Caki2 (cell line): ENCODE data around the gene PSMB7. TPM values are rescaled to one million over a fixed set of nuclear protein-coding genes. Genes with fewer than 3 reads are reported as not detected.
A peak's percentile ranks its signal among the peaks of the same experiment; 100 is the strongest.

ENCODE experiments used
- DNase-seq: peaks from one replicate; pipeline ENCODE4 v3.0.0-alpha.2; 2015; ENCODE audit warnings: low read depth
- in situ Hi-C: cut with HindIII; loops from 2 replicates; pipeline ENCODE4 v1.10.0; 2016; ENCODE audit warnings: low sequenced_read_pairs, low pct_unique_long_range_greater_than_20kb, mixed read lengths
- total RNA-seq: library from RNA; depleted of rRNA; stranded (reverse); fragments of >200 nt; shearing (Covaris generic); gene quantifications from 2 replicates; pipeline ENCODE4 v1.2.3, GENCODE V29; 2014; ENCODE audit warnings: low replicate concordance

The PSMB7 gene
- total RNA-seq, 1 experiment from 2014 or later, result 142 TPM

DNA sequence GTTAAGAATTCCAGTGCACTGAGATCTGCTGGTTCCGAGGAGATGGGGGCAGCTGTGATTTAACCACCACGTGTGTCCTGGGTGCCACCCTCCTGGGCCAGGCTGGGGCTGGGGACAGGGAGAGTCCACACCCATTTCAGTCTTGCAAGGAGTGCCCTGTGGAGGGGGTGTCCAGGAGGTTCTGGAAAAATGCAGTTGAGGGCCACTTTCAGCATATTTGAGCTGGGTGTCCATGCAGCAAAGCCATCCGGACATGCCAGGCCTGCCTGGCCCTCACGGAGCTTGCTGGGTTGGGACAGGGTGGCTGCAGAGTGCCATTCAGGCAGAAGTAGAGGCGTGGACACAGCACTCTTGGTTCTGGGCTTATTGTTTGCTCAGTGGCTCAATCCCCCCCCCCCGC lies 89.4 kb downstream of the PSMB7 start:
- in situ Hi-C loops, result no loop called here
- no peak for DNase-seq

DNA sequence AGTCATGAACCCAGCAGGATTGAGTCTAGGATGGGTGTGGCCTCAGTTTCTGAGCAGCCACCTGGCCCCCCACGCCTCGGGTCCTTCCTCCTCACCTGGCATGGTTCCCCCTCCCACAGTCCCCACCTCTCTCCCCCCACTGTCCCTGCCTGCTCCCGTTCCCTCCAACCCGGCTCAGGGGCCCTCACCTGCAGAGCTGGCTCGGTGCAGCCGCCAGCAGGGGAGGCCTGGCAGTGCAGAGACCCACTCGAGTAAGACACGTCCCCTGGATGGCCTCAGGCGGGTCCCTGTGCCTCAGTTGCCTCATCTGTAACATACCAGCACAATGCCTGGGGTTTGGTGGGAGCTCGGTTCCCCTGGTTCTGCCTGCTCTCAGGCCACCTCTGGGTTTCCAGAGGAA lies 91.3 kb downstream of the PSMB7 start:
- no peak for DNase-seq
- in situ Hi-C loops, result no loop called here

DNA sequence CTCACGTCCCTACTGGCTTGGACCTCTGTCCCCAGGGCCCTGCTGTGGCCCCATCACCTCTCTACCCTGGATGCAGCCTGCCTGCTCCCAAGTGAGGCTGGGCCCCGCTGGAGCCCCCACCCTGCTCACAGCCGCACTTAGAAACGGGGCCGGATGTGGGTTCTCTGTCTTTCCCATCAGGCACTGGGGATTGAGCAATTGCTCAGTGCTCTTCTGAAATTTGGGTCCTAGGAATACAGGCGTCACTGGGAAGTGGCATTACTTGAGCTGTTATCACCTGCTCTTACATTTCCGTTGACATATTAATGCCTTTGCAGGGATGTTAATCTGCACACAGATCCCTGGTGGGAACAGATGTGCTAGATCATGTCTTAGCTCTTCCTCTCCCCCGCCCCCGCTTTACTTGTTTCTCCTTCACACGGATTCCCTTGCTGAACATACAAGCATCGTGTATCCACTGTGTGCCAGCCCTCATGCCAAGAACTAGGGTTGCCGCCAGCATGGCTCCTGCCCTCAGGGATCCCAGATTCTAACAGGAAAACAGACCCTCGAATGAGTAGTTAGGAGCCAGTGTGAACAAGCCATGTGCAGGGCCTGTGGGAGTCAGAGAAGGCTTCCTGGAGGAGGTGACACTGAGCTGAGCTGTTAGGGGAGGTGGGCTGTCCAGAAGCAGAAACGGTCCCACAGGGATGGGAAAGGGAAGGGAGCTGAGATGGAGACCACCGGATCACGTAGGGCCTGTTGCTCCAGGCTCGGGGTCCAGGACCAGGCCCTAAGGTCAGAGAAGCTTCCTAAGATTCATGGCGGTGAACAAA lies 92.4 kb downstream of the PSMB7 start:
- no peak for DNase-seq
- in situ Hi-C loops, result no loop called here

DNA sequence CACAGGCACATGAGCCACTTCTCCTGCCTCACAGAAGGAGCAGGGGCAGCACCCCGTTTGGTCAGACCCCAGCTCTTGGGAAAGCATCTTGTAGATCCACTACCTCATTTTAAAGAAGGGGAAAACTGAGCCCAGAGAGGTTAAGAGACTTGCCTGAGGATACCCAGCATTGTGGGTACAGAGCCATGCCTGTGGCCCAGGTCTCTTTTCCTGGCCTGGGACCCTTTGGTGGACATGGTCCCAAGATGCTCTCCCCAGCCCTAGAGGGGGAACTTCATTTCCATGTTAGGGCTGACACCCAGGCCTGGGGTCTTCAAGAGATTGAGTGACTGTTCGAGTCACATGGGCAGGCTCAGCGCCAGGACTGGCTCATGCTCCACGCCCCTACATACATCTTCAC lies 93.3 kb downstream of the PSMB7 start:
- in situ Hi-C loops, result no loop called here

DNA sequence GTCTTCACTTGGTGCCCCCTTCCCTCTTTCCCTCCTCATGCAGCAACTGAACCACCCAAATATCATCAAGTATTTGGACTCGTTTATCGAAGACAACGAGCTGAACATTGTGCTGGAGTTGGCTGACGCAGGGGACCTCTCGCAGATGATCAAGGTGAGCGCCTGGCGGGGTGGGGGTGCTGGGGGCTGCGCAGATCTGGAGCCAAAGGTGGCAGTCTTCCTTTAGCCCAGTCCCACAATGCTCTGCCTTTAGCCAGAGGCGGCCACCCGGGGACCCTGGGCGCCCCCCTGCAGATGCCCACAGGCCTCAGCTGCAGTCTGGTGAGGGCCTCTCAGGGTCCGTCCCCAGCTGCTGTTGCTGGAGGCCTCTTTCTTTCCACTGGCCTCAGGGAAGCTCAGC lies 93.8 kb downstream of the PSMB7 start:
- DNase-seq, result no peak
- in situ Hi-C loops, result no loop called here

More for the DNA sequence above, 93.3 kb downstream of the PSMB7 start:
- DNase-seq, result no peak

DNA sequence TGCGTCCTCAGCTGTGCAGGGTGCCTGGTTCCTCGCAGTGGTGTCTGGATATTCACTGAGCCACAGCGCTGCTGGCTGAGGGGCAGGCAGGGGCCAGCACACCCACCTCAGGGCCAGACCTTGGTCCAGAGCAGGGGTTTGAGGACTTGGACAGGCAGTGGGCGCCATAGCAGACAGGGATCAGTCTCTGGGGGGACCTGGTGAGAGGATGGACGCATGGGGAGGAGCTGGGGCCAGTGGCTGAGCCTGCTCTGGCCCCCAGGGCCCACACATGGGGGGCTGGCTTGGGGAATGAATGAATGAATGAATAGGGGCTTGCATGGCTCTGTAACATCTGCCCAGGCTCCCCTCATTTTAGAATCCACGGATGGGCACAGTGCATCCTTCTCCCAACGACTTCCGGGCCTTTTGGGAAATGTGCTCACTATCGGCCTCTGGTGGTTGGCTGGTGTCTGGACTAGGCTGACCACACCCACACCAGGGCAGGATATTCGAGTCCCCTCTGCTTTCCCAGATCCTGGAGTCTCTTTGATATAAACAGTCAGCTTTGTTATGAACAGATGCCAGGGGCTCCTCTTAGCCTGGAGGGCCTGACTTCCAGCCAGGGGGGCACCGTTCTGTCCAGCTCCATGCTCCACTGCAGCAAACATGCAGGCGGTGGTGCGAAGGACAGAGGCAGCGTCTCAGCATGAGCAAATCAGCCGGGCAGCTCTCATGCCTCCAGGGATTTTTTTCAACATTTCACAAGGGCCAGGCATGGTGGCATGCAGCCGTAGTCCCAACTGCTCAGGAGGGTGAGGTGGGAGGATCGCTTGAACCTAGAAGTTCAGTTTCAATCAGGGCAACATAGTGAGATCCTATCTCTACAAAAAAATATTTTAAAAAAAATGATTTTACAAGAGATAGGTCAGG lies 94.9 kb downstream of the PSMB7 start:
- DNase-seq, result peak; percentile 46
- in situ Hi-C loops, result no loop called here

DNA sequence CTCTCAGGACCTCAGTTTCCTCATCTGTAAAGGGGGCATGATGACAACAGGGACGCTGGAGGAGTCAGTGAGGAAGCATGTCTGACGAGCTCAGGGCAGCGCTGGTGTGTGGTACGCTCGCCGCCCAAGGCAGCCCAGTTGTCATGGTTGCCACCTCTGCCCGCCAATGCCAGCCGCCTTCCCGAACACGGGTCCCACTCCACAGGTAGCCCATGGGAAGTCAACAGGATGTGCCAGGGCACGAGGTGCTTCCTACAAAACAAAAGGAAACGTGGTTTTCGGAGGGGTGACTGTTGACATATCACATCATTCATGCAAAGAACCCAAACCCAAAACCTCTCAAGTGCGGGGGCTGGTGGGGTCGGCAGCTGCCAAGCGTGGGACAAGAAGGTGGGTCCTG lies 99.4 kb downstream of the PSMB7 start:
- DNase-seq, result no peak
- in situ Hi-C loops, result no loop called here

DNA sequence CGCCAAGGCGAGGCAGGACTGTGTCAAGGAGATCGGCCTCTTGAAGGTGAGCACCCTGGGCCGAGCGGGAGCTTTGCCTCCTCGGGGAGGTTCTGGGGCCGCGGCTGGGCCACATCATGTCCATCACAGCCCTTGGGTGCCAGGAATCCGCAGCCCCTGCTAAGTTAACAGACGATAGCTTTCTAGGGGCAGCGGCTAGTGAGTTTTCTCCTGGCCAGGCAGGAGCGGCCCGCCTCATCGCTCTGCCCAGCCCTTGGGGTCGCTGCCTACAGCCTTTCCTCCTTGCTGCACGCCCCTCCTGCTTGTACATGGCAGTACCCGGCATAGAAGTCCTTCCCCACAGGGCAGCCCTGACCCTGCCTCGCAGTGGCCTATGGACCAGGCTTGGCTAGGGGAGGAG lies 101.3 kb downstream of the PSMB7 start:
- no peak for DNase-seq
- in situ Hi-C loops, result no loop called here

DNA sequence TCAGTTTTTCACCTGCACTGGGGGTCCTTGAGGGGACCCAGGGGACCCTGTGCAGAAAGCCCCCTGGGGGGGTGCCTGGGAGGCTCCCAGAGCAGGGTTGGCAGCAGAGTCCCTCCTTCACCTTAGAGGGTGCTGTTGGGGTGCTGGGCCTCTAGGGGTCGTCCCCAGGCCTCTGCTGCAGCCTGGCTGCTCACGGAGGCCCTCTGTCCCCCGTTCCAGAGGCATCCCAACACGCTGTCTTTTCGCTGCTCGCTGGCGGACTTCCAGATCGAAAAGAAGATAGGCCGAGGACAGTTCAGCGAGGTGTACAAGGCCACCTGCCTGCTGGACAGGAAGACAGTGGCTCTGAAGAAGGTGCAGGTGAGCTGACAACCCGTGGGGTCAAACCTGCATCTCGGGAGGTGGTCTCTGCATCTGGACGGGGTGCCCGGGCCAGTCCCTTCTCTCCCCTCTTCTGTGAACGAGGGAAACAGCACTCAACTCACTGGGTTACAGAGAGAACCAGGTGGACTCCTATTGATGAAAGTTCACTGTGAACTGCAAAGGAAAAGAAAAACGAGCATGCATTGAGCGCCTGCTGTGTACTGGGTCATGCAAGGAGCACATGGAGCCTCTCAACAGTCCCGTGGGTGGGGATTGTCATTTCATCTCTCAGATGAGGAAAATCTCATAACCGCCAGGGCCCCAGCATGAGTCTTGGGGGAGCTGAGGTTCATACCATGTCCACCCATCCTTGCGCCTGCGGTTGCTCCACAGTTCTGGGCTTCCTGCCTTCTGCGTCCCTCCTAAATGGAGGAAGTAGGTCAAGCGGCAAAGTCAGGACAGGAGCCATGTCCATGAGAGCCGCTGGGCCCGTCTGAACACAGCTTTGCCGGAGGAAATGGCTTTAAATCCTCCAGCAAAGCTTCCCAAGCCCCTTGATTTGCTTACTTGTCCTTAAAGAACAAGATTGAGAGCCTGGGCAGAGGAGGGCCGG lies 102.7 kb downstream of the PSMB7 start:
- in situ Hi-C loops, result no loop called here
- no peak for DNase-seq

DNA sequence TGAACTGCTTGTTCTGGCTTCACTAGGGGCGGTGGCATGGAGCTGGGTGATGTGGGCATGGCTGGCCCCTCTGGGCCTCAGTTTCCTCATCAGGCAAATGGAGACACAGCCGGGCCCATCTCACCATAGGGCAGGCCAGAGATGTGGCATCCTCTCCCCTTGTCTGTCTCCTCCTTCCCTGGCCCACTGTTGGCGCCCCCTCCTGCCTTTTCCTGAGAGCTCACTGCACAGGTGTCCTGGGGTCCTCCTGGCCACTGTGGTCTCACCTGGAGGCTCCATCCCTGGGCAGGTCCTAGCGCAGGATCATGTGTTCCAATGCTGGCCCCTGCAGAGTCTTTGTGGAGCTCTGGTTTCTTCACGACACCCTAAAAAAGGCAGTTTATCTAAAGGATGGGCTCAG lies 104.0 kb downstream of the PSMB7 start:
- no peak for DNase-seq
- in situ Hi-C loops, result no loop called here

DNA sequence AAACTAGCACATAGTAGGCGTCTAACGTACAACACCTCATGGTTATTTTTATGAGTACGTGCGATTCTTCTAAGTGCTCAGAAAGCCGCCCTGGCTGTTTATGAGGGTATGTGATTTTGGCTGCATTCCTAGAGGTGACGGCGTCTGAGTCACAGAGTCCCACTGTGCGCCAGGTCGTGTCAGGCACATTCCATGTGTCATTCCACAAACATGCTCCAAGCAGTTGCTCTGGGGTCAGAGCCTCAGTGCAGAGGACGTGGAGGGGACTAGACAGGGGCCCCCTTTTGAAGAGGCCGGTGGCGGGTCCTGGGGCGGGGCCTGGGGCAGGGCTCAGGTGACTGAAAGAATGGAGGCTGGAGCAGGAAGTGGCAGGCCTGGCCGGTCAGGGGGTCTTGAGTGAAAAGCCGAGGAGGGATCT lies 105.6 kb downstream of the PSMB7 start:
- peak; percentile 93 for DNase-seq
- in situ Hi-C loops, result no loop called here

DNA sequence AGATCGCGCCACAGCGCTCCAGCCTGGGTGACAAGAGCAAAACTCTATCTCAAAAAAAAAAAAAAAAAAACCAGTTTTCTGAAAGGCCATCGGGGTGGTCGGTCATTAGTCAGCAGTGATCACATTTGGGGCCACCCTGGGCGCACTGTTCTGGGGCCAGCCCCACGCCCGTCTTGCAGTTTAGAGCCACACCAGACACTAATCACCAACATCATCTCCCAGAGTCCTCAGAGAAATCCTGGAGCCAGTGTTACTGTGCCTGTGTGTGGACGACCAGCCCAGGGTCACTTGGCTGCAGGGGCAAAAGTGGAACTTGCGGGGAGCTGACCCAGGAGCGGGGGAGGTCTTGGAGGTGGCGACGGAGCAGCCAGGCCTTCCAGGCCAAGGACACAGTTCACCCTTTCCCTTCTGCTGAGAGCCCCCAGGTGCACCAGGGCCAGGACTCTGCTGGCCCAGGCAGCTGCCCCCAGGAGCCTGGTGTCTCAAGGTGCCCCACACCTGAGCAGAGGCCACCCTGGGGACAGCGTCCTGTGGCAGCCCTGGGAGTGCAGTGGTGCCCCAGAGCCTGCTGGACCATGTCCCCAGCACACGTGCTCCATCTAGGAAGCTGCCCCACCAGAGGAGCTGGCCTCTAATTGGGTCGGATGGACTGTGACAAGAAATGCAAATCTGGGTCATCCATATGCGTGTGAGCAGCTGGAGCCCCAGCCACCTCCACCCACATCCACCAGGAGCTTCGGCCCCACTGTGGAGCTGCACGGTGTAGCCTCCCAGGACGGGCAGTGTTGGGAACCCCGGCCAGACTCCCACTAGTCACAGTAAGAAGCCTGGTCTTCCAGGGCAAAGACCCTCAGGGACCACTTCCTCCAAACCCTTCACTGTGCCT lies 106.4 kb downstream of the PSMB7 start:
- DNase-seq, result peak; percentile 40
- in situ Hi-C loops, result no loop called here

DNA sequence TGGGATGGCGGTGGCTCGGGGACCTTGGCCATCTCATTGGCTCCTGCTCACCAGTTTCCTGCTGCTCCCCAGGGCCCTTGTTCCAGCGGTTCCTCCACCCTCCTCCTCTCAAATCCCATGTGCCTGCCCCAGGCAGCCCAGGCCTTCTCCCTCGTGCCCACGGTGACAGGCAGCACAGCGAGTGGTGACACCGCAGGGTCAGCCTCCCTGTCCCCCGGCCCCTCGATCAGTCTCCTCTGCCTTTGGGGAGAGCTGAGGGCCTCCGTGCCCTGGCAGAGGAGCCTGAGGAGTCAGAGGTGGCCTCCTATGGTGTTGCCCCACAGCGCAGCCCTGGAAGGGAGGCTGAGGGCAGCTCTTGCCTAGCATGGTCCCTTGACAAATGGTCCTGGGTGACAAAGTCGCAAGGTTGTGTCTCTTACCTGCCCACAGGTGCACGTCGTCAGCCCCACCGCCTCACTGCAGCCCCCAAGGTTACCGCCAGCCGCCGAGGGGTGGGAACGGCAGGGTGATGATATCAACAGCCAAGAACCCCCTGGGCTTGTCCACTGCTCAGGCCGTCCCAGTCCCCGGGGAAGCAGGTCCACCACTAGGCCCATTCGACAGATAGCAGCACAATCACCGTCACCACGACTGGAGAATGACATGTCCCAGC lies 107.7 kb downstream of the PSMB7 start:
- DNase-seq, result no peak
- in situ Hi-C loops, result no loop called here

DNA sequence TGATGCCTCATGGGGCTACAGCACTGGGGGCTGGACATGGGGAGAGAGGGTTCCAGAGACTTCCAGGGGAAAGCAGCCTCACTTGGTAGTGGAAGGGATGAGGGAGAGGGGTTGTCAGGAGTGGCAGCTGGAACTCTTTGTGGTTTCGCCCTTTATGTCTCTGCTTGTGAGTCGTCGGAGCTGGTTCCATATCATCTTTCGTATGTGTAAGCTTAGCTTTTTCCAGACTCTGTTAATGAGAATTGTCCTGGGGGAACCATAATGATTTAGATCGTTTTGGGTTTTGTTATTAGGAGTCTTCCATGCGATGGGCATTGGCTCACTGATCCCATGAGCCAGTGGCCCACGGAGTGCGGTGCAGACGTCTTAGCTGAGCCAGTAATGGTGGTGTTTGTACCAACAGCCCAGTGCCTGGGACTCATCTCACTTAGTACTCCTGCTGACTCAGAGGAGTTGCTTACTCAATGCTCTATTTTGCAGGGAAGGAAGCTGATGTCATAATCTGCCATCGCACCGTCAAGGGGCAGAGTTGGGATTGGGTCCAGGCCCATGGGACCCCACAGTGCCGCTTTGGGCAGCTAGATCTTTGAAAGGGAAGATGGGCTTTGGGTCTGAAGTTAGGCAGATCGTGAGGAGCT lies 109.0 kb downstream of the PSMB7 start:
- DNase-seq, result peak; percentile 68
- in situ Hi-C loops, result no loop called here

DNA sequence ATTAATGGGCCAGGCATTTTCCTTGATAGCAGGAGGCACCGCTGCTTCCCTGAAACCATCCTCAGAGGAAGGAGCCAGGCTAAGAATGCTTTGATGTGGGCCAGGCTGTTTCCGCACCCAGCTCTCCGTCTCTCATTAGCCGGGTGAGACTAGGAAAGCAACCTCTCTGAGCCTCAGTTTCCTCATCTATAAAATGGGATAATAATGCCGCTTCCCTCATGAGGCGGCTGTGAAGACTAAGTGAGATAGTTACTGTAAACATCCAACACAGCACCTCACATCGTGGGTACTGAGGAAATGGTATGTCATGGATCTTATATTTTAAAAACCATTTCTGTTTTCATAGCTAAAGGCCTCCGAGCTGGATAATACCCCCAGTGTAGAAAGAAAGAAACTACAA lies 111.0 kb downstream of the PSMB7 start:
- in situ Hi-C loops, result no loop called here
- no peak for DNase-seq

DNA sequence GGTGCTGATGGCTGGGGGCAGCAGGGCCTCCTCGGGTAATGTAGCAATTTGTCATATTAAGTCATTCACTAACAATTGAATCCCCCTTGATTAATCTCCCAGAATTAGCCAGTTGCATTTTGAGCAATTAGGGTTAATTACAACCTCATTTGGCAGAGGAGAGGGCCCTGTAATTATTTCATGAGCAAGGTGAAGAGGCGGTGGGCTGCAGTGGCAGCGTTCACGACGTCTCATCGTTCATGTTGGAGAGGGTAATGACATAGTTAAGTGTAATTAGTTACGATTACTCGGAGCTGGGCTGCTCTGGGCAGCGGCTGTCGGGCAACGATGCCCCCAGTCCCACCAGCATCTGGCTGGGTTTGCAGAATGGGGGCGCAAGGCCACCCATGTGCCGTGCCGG lies 111.5 kb downstream of the PSMB7 start:
- in situ Hi-C loops, result no loop called here
- no peak for DNase-seq
